ENCODE results near the gene MED22.
A peak's percentile ranks its signal among the peaks of the same experiment; 100 is the strongest.

The MED22 gene

GRCh38 chr9:133356391-133357091 is 8.6 kb upstream of the MED22 start, which contains the start of the genes SURF1 and SURF2:
Gene SURF1 (minus strand): TSS chr9:133356487. CDS start chr9:133356453, 34 bp downstream.
Gene SURF2 (plus strand): TSS chr9:133356550. CDS start chr9:133356593, 43 bp downstream.
- Mint-ChIP-seq H3K4me1 (peaks cover 36% of the 10 kb centered on the region), H3K27ac (peak within 1 kb of the TSS; percentile 90), H3K4me3 (peak within 1 kb of the TSS; percentile 85), H3K9me3 (no peaks in the 10 kb centered on the region), H3K36me3 (peaks cover 44% of the 10 kb centered on the region), H3K27me3 (no peaks in the 10 kb centered on the region)
- peak; percentile 95 for DNase-seq
- CTCF ChIA-PET, result interaction anchor here (1.0 to 3.3 kb wide), 5 partner anchors 10 to 23 kb away, joined by 4 to 32 read pairs (median 5); no protein-coding TSS in a partner anchor

DNA sequence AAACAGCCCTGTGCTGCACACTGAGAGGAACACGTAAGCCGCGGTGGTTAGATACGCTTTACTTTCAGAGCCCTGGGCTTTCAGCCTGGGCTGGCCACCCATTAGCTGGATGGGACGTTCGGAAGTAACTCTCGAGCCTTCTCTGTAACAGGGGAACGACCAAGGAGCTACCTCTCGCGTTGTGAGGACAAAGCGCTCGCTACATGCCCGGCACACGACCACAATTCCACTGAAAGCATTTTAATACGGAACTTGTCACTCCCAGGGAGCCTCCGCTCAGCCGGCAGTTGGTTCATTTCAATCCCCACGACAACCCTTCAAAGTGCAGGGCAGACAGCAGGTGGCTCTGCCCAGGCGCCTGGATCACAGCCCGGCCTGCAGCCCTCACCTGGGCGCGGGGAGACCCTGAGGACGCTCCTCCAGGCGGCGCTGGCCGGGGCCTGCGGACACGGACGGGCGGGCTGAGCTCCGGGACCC is 8.0 kb upstream of the MED22 start:
- CTCF ChIA-PET, result interaction anchor here (1.0 to 3.3 kb wide), 6 partner anchors 13 to 170 kb away, joined by 3 to 32 read pairs (median 4); no protein-coding TSS in a partner anchor
- peak overlapping the region; percentile 90 for H3K27ac Mint-ChIP-seq
- H3K9me3 Mint-ChIP-seq, result no peaks in the 10 kb centered on the region
- peak overlapping the region; percentile 85 for H3K4me3 Mint-ChIP-seq
- no peaks in the 10 kb centered on the region for H3K27me3 Mint-ChIP-seq
- DNase-seq, result no peak
- peaks cover 36% of the 10 kb centered on the region for H3K4me1 Mint-ChIP-seq
- H3K36me3 Mint-ChIP-seq, result peaks cover 44% of the 10 kb centered on the region

- DNase-seq, result no peak
- H3K36me3 Mint-ChIP-seq, result peaks cover 48% of the 10 kb centered on the region
- no peaks in the 10 kb centered on the region for H3K9me3 Mint-ChIP-seq
- H3K27me3 Mint-ChIP-seq, result no peaks in the 10 kb centered on the region
- H3K4me3 Mint-ChIP-seq, result peak overlapping the region; percentile 85
- peaks cover 41% of the 10 kb centered on the region for H3K4me1 Mint-ChIP-seq
- CTCF ChIA-PET, result interaction anchor here (1.1 to 3.3 kb wide), 3 partner anchors 12 to 154 kb away, joined by 3 to 32 read pairs (median 5); no protein-coding TSS in a partner anchor
- peak overlapping the region; percentile 90 for H3K27ac Mint-ChIP-seq
Measured at GRCh38 chr9:133354766-133355165, 6.8 kb upstream of the MED22 start.

DNA sequence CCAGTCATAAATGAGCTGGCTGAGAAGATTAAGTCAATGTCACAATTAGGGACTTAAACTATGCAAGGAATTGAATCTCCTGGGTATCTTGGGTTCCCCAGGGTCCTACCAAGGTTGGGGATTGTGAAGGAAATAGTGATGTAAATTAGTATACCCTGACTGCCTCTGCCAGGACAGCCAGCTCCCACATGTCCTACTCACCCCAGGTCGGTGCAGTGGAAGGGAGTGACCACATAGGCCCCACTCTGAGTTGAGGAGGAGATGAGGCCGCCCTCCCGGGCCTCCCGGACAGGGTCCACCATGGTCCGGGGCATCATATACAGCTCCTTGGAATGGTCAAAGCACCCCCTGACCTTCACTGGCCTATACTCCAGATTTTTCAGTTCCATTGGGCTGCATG is 5.6 kb upstream of the MED22 start:
- peaks cover 54% of the 10 kb centered on the region for H3K36me3 Mint-ChIP-seq
- H3K27me3 Mint-ChIP-seq, result no peaks in the 10 kb centered on the region
- CTCF ChIA-PET, result interaction anchor here (0.7 kb wide), 1 partner anchor 18 kb away, joined by 5 read pairs; no protein-coding TSS in a partner anchor
- H3K9me3 Mint-ChIP-seq, result no peaks in the 10 kb centered on the region
- peak overlapping the region; percentile 12 for H3K27ac Mint-ChIP-seq
- no peak for DNase-seq
- H3K4me3 Mint-ChIP-seq, result no peak overlapping the region
- peaks cover 50% of the 10 kb centered on the region for H3K4me1 Mint-ChIP-seq

DNA sequence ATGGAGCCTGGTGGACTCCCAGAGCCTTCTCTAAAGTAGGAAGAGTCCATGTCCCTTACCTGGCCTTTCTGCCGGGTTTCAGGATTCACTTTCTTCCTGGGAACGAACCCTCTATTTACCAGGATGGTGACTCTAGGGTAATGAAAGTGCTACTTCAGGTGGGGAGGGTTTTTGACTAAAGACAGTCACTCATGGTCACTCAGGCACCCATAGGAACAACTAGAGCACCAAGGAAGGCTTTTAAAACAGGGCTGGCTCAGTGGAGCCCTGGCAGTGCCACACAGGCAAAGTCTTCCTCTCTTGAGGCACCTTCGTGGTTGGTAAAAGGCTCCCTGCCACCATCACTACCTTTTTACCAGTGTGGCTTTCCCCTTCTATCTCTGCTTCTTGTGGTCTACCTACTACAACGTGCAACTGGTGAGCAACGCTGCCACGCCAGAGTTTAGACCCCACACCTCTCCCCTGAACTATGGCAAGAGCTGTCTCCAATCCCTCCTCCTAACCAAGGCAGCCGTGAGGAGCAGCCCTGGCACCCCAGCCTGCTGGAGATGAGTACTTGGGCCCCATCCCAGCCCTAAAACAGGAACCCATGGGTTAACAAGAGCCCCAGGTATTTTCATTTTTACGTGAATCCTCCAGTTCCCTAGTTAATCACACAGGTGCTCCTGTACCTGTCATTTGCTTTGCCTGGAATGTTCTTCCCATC is 4.9 kb upstream of the MED22 start:
- Mint-ChIP-seq H3K4me1 (peaks cover 48% of the 10 kb centered on the region), H3K4me3 (no peak overlapping the region), H3K27ac (no peak overlapping the region), H3K9me3 (no peaks in the 10 kb centered on the region), H3K27me3 (no peaks in the 10 kb centered on the region), H3K36me3 (peaks cover 53% of the 10 kb centered on the region)
- DNase-seq, result no peak
- CTCF ChIA-PET, result interaction anchor here (1.1 to 2.8 kb wide), 3 partner anchors 13 to 166 kb away, joined by 3 to 13 read pairs (median 6); no protein-coding TSS in a partner anchor

DNA sequence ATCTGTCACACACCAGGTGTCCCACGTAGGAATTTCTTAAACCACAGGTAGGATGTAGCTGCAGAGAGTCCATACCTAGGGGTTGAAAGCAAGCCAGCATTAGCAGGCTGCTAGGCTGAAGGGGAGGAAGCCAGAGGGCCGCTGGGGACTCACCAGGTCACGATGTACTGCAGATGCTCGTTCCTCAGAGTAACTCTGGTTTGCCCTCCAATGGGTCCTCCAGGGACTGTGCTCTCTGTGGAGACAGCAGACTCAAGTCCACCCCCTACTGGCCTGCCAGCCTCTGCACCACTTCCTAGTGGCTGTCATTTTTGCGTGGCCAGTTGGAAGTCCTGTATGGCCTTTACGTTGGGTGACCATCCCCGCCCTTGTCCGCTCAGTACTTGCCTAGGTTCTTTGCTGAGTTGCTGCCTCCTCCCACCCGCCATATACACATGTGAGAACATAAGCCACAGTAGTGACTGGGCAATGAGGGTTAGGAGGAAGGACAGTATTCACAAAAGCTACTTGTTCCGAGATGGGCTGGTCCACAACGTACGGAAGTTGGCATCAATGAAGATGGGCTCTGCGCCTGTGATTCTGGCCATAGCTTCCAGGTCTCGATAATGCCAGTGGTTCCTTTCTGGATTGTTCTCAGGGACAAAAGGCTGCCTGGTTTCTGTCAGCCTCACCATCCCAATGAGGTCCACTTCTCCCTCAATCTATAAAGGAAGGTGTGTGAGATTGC is 4.1 kb upstream of the MED22 start:
- H3K4me3 Mint-ChIP-seq, result no peak overlapping the region
- DNase-seq, result peak; percentile 64
- peaks cover 43% of the 10 kb centered on the region for H3K4me1 Mint-ChIP-seq
- no peaks in the 10 kb centered on the region for H3K9me3 Mint-ChIP-seq
- H3K36me3 Mint-ChIP-seq, result peaks cover 52% of the 10 kb centered on the region
- H3K27ac Mint-ChIP-seq, result no peak overlapping the region
- no peaks in the 10 kb centered on the region for H3K27me3 Mint-ChIP-seq
- CTCF ChIA-PET, result interaction anchor here (1.1 to 2.8 kb wide), 6 partner anchors 10 to 166 kb away, joined by 3 to 13 read pairs (median 6); no protein-coding TSS in a partner anchor

DNA sequence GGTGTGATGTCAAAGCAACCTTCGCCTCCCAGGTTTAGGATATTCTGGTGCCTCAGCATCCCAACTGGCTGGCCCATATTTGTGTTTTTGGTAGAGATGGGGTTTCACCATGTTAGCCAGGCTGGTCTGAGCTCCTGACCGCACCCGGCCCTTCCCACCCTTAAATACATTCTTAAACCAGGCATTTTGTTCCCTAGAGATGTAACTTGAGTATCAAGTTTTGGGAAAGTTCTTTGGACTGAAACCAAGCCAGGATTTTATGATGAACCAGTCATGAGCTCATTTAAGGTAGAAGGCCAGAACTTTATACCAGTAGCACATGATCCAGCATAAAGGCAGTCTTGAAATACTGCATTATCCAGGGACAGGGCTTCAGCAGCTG is 3.6 kb upstream of the MED22 start:
- H3K27me3 Mint-ChIP-seq, result no peaks in the 10 kb centered on the region
- CTCF ChIA-PET, result interaction anchor here (1.1 to 2.8 kb wide), 6 partner anchors 9 to 165 kb away, joined by 3 to 13 read pairs (median 6); no protein-coding TSS in a partner anchor
- peaks cover 56% of the 10 kb centered on the region for H3K36me3 Mint-ChIP-seq
- no peak overlapping the region for H3K4me3 Mint-ChIP-seq
- no peaks in the 10 kb centered on the region for H3K9me3 Mint-ChIP-seq
- H3K27ac Mint-ChIP-seq, result no peak overlapping the region
- H3K4me1 Mint-ChIP-seq, result peaks cover 47% of the 10 kb centered on the region
- DNase-seq, result no peak

GRCh38 chr9:133349965-133350616 is 2.2 kb upstream of the MED22 start:
- peak overlapping the region; percentile 67 for H3K27ac Mint-ChIP-seq
- no peaks in the 10 kb centered on the region for H3K27me3 Mint-ChIP-seq
- CTCF ChIA-PET, result interaction anchor here (0.7 to 2.8 kb wide), 6 partner anchors 8 to 163 kb away, joined by 3 to 13 read pairs (median 6); no protein-coding TSS in a partner anchor
- H3K36me3 Mint-ChIP-seq, result peaks cover 59% of the 10 kb centered on the region
- no peak for DNase-seq
- H3K4me3 Mint-ChIP-seq, result peak overlapping the region; percentile 37
- H3K4me1 Mint-ChIP-seq, result peaks cover 51% of the 10 kb centered on the region
- H3K9me3 Mint-ChIP-seq, result no peaks in the 10 kb centered on the region

DNA sequence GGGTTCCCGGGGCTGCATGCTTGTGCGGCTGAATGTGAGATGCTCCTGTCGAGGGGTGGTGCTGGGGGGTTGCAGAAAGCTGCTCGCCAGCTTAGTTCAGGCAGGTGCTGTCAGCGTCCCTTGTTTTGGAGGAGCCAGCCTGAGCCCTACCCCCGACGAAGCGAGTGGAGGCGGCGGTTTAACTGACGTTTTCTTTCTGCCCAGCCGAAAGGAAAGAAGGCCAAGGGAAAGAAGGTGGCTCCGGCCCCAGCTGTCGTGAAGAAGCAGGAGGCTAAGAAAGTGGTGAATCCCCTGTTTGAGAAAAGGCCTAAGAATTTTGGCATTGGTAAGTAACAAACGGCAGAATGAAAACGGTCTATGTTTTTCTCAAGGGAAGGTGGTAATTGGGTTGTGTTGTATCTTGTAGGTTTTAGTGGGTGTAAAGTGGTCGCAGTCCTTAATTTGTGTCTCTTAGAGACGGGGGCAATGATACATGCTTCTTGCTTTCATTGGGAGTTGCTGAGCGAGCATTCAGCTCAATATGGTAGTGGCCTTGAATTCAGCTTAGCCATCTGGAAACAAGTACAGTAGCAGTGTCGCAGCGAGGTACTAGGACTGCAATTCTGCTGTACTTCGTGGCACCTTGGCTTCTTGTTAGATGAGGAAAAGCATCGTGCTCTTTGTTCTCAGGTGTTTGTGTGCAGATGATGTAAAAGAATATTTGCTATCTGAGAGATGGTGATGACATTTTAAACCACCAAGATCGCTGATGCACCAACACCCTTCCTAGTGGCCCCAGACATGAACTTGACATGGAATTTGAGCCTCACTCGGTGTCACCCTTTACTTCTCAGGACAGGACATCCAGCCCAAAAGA is 1.0 kb upstream of the MED22 start:
- peak overlapping the region; percentile 100 for H3K4me3 Mint-ChIP-seq
- H3K4me1 Mint-ChIP-seq, result peaks cover 44% of the 10 kb centered on the region
- H3K27ac Mint-ChIP-seq, result peak overlapping the region; percentile 96
- H3K36me3 Mint-ChIP-seq, result peaks cover 63% of the 10 kb centered on the region
- H3K9me3 Mint-ChIP-seq, result no peaks in the 10 kb centered on the region
- no peaks in the 10 kb centered on the region for H3K27me3 Mint-ChIP-seq
- CTCF ChIA-PET, result interaction anchor here (1.0 to 2.0 kb wide), 3 partner anchors 9 to 55 kb away, joined by 3 to 6 read pairs (median 6); no protein-coding TSS in a partner anchor
- no peak for DNase-seq

DNA sequence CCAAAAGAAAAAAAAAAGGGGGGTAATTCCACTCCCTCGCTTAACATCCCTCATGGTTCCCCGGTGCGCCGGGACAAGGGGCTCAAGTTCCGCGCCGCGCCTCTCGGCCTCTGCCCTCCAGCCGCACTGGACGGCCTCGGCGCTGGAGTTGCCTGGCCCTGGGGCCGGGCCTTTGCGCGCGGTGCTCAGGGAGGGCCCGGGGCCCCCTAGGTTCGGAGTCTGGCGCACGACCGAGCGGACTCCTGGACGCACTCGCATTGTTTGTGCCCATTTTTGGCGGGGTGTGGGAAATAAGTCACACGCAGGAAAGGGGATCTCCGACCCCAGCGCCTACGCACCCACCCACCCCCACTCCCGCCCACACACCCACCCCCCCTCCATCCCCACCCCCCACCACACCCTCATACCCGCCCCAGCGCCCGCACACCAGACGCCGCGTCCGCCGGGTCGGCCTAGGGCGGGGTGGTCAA is 381 bp downstream of the MED22 start:
- peak overlapping the region; percentile 96 for H3K27ac Mint-ChIP-seq
- peaks cover 59% of the 10 kb centered on the region for H3K36me3 Mint-ChIP-seq
- peak overlapping the region; percentile 100 for H3K4me3 Mint-ChIP-seq
- peak; percentile 63 for DNase-seq
- H3K27me3 Mint-ChIP-seq, result no peaks in the 10 kb centered on the region
- H3K4me1 Mint-ChIP-seq, result peaks cover 44% of the 10 kb centered on the region
- H3K9me3 Mint-ChIP-seq, result no peaks in the 10 kb centered on the region
- CTCF ChIA-PET, result interaction anchor here (1.0 to 1.9 kb wide), 2 partner anchors 7 to 24 kb away, joined by 3 to 6 read pairs; no protein-coding TSS in a partner anchor

GRCh38 chr9:133346021-133346785 is 1.7 kb downstream of the MED22 start:
- CTCF ChIA-PET, result no interaction called here
- DNase-seq, result no peak
- Mint-ChIP-seq H3K4me1 (peaks cover 43% of the 10 kb centered on the region), H3K9me3 (no peaks in the 10 kb centered on the region), H3K4me3 (peak overlapping the region; percentile 100), H3K36me3 (peaks cover 53% of the 10 kb centered on the region), H3K27ac (peak overlapping the region; percentile 79), H3K27me3 (no peaks in the 10 kb centered on the region)

DNA sequence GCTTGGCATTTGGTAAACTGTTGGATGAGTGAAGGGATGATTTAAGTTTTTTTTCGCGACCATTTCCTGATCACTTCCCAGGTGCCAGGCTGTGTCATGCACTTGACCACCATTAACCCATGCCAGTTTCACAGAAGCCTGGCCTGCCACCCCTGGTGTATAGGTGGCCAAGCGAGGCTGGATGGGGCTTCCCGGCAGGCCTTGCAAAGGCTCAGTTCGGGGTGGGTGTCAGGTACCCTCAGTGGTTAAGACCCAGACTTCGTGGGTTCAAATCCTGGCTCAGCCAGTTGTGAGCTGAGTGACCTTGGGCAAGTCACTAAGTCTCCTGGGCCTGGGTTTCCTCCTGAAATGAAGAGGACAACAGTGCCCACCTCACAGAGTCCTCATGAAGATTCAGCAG is 2.3 kb downstream of the MED22 start:
- Mint-ChIP-seq H3K27ac (no peak overlapping the region), H3K4me3 (peak overlapping the region; percentile 47), H3K9me3 (no peaks in the 10 kb centered on the region), H3K4me1 (peaks cover 49% of the 10 kb centered on the region), H3K27me3 (no peaks in the 10 kb centered on the region), H3K36me3 (peaks cover 57% of the 10 kb centered on the region)
- CTCF ChIA-PET, result no interaction called here
- DNase-seq, result no peak

Measured in activated naive CD4-positive, alpha-beta T cell treated with anti-CD3 and anti-CD28 coated beads, Interleukin-2, amount 10 ng/mL, durations not matched to agents 7 days and 5 days (primary cell).